GM23338 (cell line): Measurements from ENCODE around the gene STARD4.

ENCODE experiments used
- EZH2 ChIP-seq: fragments of 200-600 bp; sonication (generic); IDR thresholded peaks from one replicate; pipeline ENCODE4 v1.8.0; 2017; ENCODE audit warnings: antibody characterized with exemption, mild to moderate bottlenecking, low read depth; ENCODE audit not compliant: unreplicated experiment
- EZH2phosphoT487 ChIP-seq: fragments of 200-600 bp; sonication (generic); IDR thresholded peaks from one replicate; pipeline ENCODE4 v1.8.1; 2018; ENCODE audit warnings: antibody characterized with exemption; ENCODE audit not compliant: unreplicated experiment
- JUNB ChIP-seq: IDR thresholded peaks from one replicate; pipeline ENCODE4 v1.6.1; 2016; ENCODE audit warnings: antibody characterized with exemption; ENCODE audit not compliant: unreplicated experiment
- POLR2AphosphoS5 ChIP-seq: IDR thresholded peaks from 2 replicates; pipeline ENCODE4 v1.6.1; 2016; ENCODE audit warnings: antibody characterized with exemption, low read depth
- TF ChIP-seq, protein P1 (sequence below), 2 experiments: fragments of 200-600 bp in 1 of 2; sonication (generic) in 1 of 2; conservative IDR thresholded peaks; 2 replicates each; pipeline versions ENCODE4 v1.5.1 to v1.6.1; 2016 to 2017; ENCODE audit warnings: antibody characterized with exemption in 2 of 2, low read depth in 2 of 2, mild to moderate bottlenecking in 2 of 2, moderate library complexity in 1 of 2
- TF ChIP-seq, protein P2 (sequence below): IDR thresholded peaks from one replicate; pipeline ENCODE4 v1.6.1; 2018; ENCODE audit warnings: antibody characterized with exemption; ENCODE audit not compliant: unreplicated experiment

- TF ChIP-seq, protein P1, sequence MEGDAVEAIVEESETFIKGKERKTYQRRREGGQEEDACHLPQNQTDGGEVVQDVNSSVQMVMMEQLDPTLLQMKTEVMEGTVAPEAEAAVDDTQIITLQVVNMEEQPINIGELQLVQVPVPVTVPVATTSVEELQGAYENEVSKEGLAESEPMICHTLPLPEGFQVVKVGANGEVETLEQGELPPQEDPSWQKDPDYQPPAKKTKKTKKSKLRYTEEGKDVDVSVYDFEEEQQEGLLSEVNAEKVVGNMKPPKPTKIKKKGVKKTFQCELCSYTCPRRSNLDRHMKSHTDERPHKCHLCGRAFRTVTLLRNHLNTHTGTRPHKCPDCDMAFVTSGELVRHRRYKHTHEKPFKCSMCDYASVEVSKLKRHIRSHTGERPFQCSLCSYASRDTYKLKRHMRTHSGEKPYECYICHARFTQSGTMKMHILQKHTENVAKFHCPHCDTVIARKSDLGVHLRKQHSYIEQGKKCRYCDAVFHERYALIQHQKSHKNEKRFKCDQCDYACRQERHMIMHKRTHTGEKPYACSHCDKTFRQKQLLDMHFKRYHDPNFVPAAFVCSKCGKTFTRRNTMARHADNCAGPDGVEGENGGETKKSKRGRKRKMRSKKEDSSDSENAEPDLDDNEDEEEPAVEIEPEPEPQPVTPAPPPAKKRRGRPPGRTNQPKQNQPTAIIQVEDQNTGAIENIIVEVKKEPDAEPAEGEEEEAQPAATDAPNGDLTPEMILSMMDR (conservative IDR thresholded peaks at IDR 0.05; ENCODE audit: low read depth in 2 of 2) = no peak
- TF ChIP-seq EZH2 (no peak), POLR2AphosphoS5 (0 out of 2 replicates have a peak, but pooled peaks have one; percentile 16), EZH2phosphoT487 (no peak), JUNB (no peak)
- TF ChIP-seq, protein P2, sequence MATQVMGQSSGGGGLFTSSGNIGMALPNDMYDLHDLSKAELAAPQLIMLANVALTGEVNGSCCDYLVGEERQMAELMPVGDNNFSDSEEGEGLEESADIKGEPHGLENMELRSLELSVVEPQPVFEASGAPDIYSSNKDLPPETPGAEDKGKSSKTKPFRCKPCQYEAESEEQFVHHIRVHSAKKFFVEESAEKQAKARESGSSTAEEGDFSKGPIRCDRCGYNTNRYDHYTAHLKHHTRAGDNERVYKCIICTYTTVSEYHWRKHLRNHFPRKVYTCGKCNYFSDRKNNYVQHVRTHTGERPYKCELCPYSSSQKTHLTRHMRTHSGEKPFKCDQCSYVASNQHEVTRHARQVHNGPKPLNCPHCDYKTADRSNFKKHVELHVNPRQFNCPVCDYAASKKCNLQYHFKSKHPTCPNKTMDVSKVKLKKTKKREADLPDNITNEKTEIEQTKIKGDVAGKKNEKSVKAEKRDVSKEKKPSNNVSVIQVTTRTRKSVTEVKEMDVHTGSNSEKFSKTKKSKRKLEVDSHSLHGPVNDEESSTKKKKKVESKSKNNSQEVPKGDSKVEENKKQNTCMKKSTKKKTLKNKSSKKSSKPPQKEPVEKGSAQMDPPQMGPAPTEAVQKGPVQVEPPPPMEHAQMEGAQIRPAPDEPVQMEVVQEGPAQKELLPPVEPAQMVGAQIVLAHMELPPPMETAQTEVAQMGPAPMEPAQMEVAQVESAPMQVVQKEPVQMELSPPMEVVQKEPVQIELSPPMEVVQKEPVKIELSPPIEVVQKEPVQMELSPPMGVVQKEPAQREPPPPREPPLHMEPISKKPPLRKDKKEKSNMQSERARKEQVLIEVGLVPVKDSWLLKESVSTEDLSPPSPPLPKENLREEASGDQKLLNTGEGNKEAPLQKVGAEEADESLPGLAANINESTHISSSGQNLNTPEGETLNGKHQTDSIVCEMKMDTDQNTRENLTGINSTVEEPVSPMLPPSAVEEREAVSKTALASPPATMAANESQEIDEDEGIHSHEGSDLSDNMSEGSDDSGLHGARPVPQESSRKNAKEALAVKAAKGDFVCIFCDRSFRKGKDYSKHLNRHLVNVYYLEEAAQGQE = no peak
These were observed 19.3 kb downstream of the STARD4 start for GRCh38 chr5:111493031-111493430.
